Effector CD8-positive, alpha-beta T cell (primary cell): Measurements from ENCODE around the gene CHKA.
A peak's percentile ranks its signal among the peaks of the same experiment; 100 is the strongest.

Source experiments
- DNase-seq: peaks from one replicate; lab custom pipeline; 2025; lab: John Stamatoyannopoulos, UW

Gene CHKA

DNA sequence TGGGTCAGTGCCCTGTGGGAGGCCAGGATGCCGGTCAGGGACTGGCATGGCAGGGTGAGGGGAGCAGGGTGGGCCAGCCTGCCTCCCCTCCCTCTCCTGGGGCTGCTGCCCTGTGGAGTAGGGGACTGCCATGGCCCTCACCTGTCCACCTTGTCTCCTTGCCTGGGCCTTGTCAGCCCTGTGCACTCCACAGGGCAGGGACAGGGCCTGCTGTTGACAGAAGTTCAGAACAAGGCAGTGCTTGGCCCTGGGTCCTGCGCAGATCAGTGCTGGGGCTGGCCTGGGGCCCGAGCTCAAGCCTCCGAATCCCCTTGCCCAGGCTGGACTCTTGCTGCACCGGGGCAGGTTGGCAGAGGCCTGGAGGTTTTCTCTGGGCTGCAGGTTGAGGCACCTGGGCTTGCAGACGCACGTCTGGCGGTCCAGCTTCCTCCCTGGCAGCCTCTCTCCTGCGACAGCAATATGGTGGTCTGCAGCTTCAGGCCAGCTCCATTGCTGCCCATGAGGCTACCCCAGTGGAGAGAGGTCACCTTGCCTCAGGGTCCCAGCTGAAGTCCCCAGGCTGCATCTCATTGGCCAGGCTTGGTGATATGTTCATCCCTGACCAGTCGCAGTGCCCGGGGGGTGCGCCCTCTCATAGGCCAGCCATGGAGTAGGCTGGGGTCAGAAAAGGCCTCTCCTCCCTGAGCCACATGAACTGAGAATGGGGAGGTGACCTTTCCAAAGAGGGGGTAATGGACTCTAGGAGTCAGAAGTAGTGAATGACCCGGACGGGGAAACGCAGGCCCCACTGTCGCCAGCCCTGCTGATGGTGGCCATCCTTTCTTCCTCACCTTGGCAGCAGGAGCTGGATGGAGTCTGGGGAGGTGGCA lies 21.5 kb upstream of the CHKA start:
- DNase-seq = no peak

DNA sequence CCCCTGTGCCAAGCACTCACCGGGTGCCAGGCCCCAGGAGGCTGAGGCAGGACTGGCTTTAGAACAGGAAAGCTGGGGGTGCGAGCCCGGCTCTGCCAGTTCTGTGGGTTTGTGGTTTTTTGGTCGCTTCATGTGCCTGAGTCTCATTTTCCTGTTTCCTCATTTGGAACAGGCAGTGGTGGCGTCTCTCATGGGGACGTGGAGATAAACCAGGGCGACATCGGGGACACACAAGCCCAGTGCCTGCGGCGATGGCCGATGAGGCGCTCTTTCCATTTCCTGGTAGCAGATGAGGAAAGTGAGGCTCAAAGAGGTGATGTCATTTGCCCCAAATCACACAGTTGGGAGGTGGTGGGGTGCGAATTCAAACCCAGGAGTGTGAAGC lies 20.8 kb upstream of the CHKA start:
- no peak for DNase-seq

DNA sequence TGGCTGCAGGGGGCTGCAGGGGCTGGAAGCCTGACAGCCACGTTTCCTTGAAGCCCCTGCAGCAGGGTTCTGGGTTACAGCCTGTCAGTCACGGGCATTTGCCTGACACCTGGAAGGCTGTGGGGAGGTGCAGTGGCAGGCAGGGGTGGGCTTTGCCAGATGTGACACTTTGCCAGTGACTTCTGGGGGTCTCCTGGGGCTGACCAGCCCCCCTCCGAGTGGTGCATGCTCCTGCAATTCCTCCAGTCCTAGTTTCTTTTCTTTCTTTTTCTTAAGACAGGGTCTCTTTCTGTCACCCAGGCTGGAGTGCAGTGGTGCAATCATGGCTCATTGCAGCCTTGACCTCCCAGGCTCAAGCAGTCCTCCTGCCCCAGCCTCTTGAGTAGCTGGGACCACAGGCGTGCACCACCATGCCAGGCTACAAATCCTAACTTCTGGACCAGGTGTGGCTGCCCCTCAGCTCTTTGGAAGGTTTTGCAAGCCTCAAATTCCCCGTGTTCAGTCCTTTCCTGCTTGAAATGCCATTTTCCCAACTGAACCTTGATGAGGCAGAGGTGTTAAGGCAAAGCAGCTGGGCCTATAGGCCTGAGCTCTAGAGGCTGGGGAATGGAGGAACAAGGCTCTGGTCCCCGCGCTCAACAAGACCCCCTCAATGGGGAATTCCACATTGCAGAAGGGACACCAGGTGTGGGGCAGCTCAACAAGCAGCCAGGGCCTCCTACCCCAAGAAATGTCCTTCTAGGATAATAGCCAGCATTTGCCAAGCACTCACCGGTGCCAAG lies 20.2 kb upstream of the CHKA start:
- DNase-seq = no peak

DNA sequence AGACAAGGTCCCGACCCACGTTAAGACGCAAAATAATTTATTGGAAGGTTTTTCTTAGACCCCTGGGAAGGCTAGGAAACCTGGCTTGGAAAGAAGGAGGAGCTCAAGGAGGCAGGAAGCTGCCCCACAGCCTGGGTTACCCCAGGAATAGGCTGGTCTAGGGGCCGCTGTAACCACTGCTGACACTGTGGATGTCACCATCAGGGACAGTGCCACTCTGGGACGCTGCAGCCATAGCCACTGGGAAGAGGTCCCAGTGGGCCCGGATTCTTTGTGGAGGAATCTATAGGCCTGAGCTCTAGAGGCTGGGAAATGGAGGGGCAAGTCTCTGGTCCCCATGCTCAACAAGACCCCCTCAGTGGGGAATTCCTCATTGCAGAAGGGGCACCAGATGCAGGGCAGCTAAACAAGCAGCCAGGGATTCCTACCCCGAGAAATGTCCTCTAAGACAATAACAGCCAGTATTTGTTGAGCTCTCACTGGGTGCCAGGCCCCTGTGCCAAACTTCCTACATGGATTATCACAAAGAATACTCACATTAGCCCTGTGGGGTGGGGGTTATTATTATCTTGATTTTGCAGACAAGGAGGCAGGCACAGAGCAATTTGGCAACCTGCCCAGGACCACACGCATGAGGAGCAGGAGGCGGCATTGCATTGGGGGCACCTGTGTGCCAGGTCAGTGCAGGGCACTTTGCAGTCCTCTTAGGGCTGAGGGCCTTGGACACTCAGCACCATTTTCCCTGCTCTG lies 19.5 kb upstream of the CHKA start:
- DNase-seq = no peak

DNA sequence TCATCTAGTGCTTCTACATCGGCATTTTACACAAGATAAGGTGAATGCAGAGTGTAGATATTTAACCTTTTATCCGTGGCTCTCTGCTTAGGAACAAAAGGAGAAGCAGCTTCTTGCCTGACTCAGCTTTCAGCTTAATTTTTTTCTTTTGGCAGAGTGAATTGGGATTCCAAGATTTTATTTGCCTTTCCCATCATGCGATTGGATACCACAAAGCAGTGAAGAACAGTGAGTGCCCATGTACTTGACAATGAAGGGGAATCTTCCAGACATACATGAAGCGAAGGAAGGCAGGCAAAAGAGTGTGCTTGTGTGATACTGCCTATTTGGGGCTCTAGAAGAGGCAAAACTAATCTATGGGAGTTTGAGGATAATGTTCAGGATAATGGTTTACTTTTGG lies 17.0 kb upstream of the CHKA start:
- no peak for DNase-seq

DNA sequence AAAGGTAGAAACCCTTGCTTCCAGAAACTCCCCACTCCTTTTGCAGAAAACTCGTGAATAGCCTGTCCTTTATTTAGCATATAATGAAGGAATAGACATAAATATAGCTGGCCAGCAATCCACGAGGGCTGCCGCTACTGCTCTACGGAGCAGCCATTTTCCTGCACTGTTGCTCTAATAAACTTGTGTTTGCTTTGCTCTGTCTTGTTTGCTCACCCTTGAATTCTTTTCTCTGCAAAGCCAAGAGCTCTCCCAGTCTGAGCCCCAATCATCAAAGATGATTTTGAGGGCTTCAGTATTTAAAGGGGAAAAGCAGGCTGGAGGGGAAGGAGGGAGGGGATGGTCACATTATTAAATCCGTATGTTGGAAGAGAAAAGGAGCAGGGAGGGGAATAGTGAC lies 16.6 kb upstream of the CHKA start:
- no peak for DNase-seq

DNA sequence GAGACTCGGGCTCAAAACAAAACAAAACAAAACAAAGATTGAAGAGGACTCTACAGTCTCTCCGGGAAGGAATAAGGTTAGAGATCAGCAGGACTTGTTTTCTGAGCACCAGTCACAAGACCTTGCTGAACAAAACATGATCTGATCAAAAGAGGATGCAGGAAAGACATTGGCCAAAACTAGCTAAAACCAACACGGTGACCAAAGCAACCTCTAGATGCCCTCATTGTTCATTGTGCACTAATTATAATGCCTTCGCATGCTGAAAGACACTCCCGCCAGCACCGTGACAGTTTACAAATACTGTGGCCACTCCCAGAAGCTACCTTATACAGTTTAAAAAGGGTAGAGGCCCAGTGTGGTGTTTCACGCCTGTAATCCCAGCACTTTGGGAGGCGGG lies 15.7 kb upstream of the CHKA start:
- no peak for DNase-seq

DNA sequence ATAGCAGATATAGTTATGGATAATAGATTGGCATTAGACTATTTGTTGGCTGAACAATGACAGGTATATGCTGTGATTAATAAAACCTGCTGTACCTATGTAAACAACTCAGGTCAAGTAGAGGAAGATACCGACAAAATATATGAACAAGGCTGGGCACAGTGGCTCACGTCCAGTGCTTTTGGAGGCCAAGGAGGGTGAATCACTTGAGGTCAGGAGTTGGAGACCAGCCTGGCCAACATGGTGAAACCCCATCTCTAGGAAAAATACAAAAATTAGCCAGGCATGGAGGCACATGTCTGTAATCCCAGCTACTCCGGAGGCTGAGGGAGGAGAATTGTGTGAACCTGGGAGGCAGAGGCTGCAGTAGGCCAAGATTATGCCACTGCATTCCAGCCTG lies 14.0 kb upstream of the CHKA start:
- DNase-seq = no peak

DNA sequence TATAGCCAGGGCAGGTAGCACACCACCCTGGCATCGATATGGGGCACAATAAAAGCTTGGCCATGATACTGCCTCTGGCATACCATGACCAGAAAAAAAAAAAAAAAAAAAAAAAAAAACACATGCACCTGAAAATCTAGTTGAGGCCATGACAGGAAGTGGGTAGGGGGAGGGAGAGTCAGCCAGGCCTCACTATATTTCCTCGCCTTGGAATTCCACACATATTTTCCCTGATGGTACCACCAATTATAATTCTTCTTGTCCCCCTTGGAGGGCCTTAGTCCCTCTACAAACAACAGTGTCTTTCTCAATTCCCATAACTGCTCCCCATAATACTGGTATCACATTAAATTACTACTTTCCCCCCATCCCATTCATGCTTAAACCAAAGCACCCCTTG lies 12.6 kb upstream of the CHKA start:
- no peak for DNase-seq

DNA sequence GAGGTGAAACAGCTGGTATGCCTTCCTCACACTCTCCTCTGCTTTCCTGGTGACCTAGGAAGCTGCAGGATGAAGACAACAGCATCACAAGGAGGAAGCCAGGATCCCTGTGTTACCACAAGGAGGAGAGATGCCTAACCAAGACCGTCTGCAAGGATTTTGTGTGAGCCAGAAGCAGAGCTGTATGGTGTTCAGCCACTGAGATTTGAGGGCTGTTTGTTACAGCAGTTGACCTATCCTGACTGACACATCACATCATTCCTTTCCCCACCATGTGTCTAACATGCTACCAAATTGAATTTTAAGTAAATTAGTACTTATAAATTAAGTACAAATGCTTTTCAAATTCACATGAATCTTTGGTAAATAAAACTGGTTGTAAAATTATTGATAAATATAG lies 8.9 kb upstream of the CHKA start:
- no peak for DNase-seq

DNA sequence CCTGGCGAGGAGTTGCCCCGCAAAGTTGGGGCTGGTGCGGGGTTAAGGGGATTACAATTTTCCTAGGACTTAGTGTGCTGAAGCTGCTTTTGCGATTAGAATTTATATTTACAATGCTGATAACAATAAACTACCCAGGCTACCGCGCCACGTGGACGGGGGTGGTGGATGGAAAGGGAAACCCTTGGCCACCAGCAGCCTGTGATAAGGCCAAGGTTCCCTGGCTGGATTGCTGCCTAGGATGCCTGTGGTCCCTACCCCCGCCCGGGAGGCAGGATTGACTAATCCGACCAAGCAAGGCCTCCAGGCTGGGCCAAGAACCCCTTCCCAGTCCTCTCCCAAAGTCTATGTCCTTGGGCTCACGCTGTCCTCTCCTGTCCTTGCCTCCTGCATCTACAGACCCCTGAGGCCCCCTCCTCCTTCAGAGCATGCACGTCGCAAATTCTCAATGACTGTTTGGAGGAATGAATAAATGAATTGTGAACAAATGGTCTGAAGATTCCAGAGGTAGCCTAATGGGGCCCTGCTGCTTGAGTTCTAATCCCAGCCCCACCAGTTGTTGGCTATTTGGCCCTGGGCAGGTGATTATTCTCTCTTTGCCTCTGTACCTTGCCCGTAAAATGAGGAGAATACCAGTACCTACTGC lies 7.6 kb upstream of the CHKA start:
- no peak for DNase-seq

DNA sequence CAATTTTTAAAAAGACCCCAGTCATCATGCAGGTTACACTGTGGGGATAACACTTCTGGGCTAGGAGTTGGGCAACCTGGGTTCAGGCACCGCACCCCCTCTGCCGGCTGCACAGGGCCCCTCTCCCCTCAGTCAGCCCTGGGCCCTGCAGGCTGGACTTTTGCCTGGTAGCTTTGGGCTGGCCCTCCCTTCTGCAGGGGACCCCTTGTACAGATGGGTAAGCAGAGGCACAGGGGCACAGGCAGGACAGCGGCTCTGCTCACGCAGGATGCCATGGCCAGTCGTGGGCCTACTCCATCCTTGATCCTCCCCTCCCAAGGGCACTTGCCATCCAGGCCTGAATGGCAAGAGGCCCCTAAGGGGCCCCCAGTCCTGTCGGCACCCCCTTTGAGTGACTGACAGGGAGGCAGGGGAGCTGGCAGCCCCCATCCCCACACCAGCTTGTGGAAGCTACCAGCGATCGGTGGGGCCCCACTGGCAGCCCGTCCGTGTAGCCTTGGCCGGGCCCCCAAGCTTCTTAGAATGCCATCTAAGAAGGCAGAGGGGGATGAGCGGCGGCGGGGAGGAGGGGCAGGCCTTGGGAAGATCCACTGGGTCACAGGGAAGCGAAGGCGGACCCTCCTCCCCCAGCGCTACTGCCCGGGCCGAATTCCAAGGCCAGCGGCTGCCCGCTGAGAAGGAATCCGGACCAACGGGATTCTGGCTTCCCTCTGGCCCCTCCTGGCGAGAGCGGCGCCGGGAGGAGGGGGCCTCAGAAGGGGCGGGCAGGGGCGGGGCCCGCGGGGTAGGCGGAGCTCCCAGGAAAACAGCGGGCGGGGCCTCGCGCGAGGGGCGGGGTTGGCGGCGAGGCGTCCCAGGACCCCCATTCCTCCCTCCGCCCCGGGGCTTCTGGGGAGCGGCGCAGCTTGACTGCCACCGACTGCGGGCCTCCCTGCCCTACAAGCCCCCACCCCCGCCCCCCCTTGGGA lies 6.8 kb upstream of the CHKA start:
- no peak for DNase-seq

DNA sequence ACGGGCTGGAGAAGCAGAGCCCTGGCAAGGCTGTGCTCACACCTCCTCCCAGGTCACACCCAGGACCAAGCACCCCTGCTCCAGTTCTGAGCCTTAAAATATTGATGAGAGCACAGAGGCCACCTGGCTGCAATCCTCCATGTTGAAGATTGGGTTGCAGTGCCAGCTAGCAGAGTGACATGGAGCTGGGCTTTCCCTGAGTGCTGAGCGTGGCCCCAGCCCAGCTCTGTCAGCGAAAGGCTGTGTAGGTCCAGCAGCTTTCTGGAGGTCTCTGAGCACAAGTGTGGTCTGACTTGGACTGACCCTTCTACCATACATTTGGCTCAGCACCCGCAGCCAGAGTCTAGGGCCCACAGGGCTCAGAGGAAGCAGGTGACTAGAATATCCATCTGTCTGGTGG lies 4.0 kb upstream of the CHKA start:
- DNase-seq = no peak

DNA sequence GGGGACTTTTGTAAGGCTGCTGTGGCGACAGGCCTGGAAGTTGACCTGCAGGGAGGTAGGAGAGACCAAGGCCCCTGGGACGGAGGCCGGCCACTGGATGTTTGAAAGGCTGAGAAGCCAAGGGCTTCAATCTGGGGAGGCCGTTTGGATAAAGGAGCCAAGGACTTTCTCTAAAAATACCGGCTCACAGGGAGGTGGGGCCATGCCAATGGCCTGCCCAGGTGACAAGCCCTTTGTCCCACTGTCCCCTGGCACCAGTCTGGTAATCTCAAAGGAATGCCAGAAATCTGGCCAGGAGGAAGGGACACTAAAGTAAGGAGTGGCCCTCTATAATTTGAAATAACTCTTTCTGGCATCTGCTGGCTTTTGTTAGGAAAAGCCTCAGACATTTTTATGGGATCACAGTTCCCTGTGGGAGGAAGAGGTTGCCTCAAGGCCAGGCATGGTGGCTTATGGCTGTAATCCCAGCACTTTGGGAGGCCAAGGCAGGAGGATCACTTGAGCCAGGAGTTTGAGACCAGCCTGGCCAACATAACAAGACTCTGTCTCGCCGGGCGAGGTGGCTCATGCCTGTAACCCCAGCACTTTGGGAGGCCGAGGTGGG lies 1.9 kb upstream of the CHKA start:
- DNase-seq = no peak

DNA sequence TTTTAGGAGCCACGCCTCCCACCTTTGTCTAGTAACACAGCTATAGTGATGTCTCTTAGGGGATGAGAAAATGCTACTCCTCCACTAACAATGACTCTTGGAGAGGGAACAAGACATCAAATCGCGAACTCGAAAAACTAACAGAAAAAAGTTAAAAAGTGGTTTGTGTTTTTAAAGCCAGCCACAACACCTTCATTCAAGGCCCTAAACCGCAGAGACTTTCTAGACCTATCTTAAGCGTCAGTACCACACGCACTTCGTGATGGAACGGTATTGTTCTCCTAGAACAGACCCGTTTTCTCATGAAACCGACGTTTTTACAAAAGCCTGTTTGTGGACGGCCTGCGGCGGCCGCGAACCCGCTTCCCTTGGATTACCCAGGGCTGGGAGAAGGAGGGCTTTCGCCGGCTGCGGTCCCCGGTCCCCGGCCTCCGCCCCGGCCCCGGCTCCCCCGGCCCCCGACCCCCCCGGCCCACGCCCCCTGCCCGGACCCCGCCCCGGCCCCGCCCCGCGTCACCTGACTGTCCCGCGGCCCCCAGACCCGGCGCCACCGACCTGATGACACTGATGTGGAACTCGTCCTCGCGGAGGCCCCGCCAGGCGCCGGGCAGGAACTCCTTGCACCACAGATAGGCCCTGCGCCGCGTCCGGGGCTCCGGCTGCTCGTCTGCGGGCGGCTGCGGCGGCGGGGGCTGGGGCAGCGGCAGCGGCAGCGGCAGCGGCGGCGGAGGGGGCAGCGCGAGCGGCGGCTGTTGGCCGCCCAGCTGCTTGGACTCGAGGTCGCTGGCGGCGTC lies 718 bp downstream of the CHKA start:
- DNase-seq = peak; percentile 30

DNA sequence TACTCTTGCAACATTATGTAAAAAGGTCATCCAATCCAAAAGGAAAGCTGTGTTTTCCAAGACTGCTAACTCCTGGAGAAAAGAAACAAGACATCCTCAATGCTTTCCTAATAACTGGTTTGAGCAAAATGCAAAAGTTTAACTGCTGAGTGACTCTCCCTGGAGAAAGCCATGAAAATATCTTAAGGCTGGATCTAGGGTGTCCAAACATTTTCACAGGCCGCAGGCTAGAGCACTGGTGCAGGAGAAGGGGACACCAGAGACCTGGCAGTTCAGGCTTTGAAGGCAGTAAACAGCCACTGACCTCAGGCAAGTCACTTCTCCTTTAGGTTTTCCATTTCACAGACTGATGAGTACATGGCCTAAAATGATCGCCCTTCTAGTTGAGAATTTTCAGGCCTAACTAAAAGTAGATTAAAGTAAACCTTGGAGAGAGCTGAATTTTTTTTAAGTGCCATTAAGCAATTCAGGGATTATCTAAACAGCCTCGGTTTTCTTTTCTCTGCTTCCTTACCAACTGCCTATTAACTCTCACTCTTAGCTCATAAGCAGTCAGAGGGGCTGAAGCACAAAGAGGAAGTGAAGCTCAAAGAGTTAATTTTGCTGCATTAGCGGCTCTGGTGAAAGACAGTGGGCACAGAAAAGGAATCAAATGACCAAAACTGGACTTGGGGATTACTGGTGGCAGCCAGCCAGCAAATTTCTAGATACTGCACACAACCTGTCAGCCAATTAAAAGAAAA lies 2.3 kb downstream of the CHKA start:
- DNase-seq = no peak

DNA sequence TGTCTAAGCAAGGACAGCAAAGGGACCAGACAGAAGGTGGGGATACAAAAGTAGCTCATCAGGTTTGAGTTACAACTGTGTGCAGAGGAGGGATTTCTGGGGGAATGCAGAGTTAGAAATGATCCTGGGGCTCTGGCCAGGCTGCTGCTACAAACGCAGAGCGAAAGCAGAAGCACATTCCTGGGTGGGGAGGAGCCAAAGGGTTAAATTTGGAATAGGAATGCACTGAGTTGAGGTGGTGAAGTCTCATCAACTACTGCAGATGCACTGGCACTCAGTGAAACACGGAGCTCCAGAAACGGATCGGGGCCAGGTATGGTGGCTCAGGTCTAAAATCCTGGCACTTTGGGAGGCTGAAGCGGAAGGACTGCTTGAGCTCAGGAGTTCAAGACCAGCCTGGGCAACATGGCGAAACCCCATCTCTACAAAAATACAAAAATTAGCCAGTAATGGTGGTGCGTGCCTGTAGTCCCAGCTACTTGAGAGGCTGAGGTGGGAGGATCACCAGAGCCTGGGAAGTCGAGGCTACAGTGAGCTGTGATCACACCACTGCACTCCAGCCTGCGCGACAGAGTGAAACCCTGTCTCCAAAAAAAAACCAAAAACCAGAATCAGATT lies 3.2 kb downstream of the CHKA start:
- no peak for DNase-seq

DNA sequence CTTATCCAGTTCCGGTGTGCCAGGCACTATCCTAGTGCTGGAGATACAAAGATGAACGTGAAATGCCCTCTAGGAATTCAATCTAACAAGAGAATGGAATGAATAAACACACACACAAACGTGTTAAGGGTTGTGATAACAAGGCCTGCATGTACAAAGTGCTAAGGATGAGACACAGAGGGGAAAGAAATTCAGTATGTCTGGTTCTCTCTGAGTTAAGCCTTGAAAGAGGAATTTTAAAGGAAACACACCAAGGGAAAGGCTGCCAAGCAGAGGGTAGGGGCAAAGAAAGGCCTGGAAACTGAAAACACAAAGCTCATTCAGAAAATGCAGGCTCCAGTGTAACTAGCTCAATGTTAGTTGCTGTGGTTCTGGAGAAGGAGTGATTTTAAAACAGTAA lies 4.2 kb downstream of the CHKA start:
- DNase-seq = no peak

DNA sequence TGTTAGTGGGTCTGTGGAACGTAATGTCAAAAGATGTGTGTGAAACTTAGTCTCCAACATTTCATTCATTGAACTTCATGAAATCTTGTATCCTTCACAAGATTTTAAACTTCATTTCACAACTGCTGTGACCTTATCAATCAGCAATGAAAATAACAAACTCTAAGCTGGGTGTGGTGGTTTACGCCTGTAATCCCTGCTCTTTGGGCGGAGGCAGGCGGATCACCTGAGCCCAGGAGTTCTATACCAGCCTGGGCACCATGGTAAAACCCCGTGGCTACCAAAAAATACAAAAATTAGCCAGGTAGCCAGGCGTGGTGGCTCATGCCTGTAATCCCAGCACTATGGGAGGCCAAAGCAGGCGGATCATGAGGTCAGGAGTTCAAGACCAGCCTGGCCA lies 5.1 kb downstream of the CHKA start:
- no peak for DNase-seq
